K562 (cell line): Measurements from ENCODE around the gene KLHL29. TPM values are rescaled to one million over a fixed set of nuclear protein-coding genes. Genes with fewer than 3 reads are reported as not detected.

Experiments used
- ATAC-seq: fragments of 200-7000 bp; cut with Tn5 transposase; 3 replicates; pipeline ENCODE4 v1.9.1; 2020; ENCODE audit warnings: moderate library complexity
- BruUV-seq: library from RNA; stranded (reverse); fragments of 400-500 nt; replicated peaks from 2 replicates; lab custom pipeline; 2021; lab: Mats Ljungman, UMichigan
- CTCF ChIA-PET: fragments of 300-600 bp; formaldehyde crosslinking; extraction: SDS; loops from one replicate; lab custom pipeline; 2021; ENCODE audit warnings: low intra/inter-chr PET ratio; lab: Yijun Ruan, JAX
- POLR2A ChIA-PET: fragments of 300-600, 350-650 bp; sonication (Branson Sonifier 250); formaldehyde crosslinking; extraction: SDS; loops from one replicate; lab custom pipeline; 2021; ENCODE audit warnings: antibody characterized with exemption, inconsistent platforms; lab: Yijun Ruan, JAX
- DNase-seq, 4 experiments: peaks; one replicate each; pipeline versions ENCODE4 v3.0.0 to v3.0.0-alpha.2; 2011 to 2018; ENCODE audit warnings: low spot score in 3 of 4, mixed read lengths in 3 of 4; ENCODE audit errors: extremely low read depth in 1 of 4
- FAIRE-seq: peaks from 2 replicates; lab custom pipeline; 2011; peaks lifted over from hg19 to GRCh38; lab: Jason Lieb, UNC
- H2AFZ ChIP-seq: 2 replicates; pipeline ENCODE4 v1.6.0; 2011; ENCODE audit warnings: low read depth, low read length, control low read depth, inconsistent platforms
- H3K27ac ChIP-seq: fragments of 200-600 bp; 3 replicates; pipeline ENCODE4 v1.8.0; 2011; ENCODE audit warnings: low read depth, mild to moderate bottlenecking, control low read depth, inconsistent platforms, low read length, moderate library complexity, mixed read lengths; ENCODE audit errors: extremely low read depth
- H3K27me3 ChIP-seq, 2 experiments: fragments of 300-600 bp in 1 of 2; 2 replicates in 1 of 2; 3 replicates in 1 of 2; pipeline versions ENCODE4 v1.6.0 to v1.8.0; 2011; ENCODE audit warnings: inconsistent platforms in 2 of 2, low read length in 2 of 2, mild to moderate bottlenecking in 1 of 2, mixed read lengths in 1 of 2, moderate library complexity in 1 of 2; ENCODE audit not compliant: control insufficient read depth in 2 of 2, insufficient read depth in 2 of 2
- H3K36me3 ChIP-seq: fragments of 300-600 bp; 3 replicates; pipeline ENCODE4 v1.8.0; 2011; ENCODE audit warnings: mild to moderate bottlenecking, low read length, inconsistent platforms; ENCODE audit not compliant: control insufficient read depth, insufficient read depth
- H3K4me1 ChIP-seq, 2 experiments: fragments of 200-600 bp in 1 of 2; replicated peaks in 1 of 2; 2 replicates in 1 of 2; 3 replicates in 1 of 2; pipeline versions ENCODE4 v1.5.1 to v1.8.0; 2011; ENCODE audit warnings: inconsistent platforms in 2 of 2, low read length in 2 of 2, mild to moderate bottlenecking in 1 of 2, mixed read lengths in 1 of 2, moderate library complexity in 1 of 2; ENCODE audit not compliant: control insufficient read depth in 2 of 2, insufficient read depth in 2 of 2
- H3K4me2 ChIP-seq: 2 replicates; pipeline ENCODE4 v1.6.1; 2011; ENCODE audit warnings: low read length, control low read depth, inconsistent platforms, mixed read lengths; ENCODE audit not compliant: insufficient read depth
- H3K4me3 ChIP-seq: fragments of 200-600 bp; sonication (generic), shearing (Covaris generic); 2 replicates; pipeline ENCODE4 v1.5.1; 2016; ENCODE audit warnings: control low read depth, inconsistent platforms
- H3K79me2 ChIP-seq: fragments of 200-600 bp; 3 replicates; pipeline ENCODE4 v1.8.0; 2011; ENCODE audit warnings: low read length, inconsistent platforms; ENCODE audit not compliant: control insufficient read depth, insufficient read depth
- H3K9ac ChIP-seq, 2 experiments: 2 replicates each; pipeline versions ENCODE4 v1.6.0 to v1.6.1; 2011; ENCODE audit warnings: low read depth in 2 of 2, low read length in 2 of 2, control low read depth in 1 of 2, inconsistent platforms in 1 of 2, mild to moderate bottlenecking in 1 of 2, mixed read lengths in 1 of 2; ENCODE audit not compliant: insufficient read depth in 1 of 2
- H3K9me1 ChIP-seq: one replicate; pipeline ENCODE4 v1.6.0; 2011; ENCODE audit warnings: inconsistent platforms, mild to moderate bottlenecking, low read length, moderate library complexity; ENCODE audit not compliant: control insufficient read depth, insufficient read depth
- H3K9me3 ChIP-seq: replicated peaks from 2 replicates; pipeline ENCODE4 v1.5.1; 2011; ENCODE audit warnings: low read depth, low read length, inconsistent platforms; ENCODE audit not compliant: control insufficient read depth, insufficient read depth
- H4K20me1 ChIP-seq: replicated peaks from 2 replicates; pipeline ENCODE4 v1.6.1; 2011; ENCODE audit warnings: low read length, inconsistent platforms, mixed read lengths; ENCODE audit not compliant: control insufficient read depth, insufficient read depth
- ARID2 ChIP-seq: fragments of 450-650 bp; IDR thresholded peaks from 2 replicates; pipeline ENCODE4 v1.6.1; 2017; ENCODE audit warnings: antibody characterized with exemption, mild to moderate bottlenecking
- GATA2 ChIP-seq: sonication (generic); formaldehyde crosslinking; IDR thresholded peaks from 2 replicates; pipeline ENCODE4 v1.4.0; 2020; ENCODE audit warnings: mild to moderate bottlenecking, missing genetic modification reagents
- ILF3 ChIP-seq: fragments of 450-650 bp; IDR thresholded peaks from 2 replicates; pipeline ENCODE4 v1.6.1; 2018; ENCODE audit warnings: antibody characterized with exemption, mild to moderate bottlenecking, moderate library complexity, borderline replicate concordance
- NBN ChIP-seq: fragments of 450-650 bp; IDR thresholded peaks from 2 replicates; pipeline ENCODE4 v1.6.1; 2016; ENCODE audit warnings: low read depth, mild to moderate bottlenecking
- NCOA4 ChIP-seq: fragments of 450-650 bp; IDR thresholded peaks from 2 replicates; pipeline ENCODE4 v1.6.1; 2018; ENCODE audit warnings: mild to moderate bottlenecking; ENCODE audit not compliant: partially characterized antibody
- NFE2 ChIP-seq: IDR thresholded peaks from 2 replicates; pipeline ENCODE4 v1.6.1; 2014; ENCODE audit warnings: antibody characterized with exemption, low read depth
- RBBP5 ChIP-seq: fragments of 200-600 bp; sonication (generic); IDR thresholded peaks from 2 replicates; pipeline ENCODE4 v1.6.1; 2012; ENCODE audit warnings: borderline replicate concordance, mild to moderate bottlenecking, low read length, control low read depth, inconsistent platforms; ENCODE audit not compliant: insufficient read depth, poor library complexity, severe bottlenecking
- RFX5 ChIP-seq: IDR thresholded peaks from 2 replicates; pipeline ENCODE4 v1.6.1; 2011; ENCODE audit warnings: low read depth, mild to moderate bottlenecking, improper control_type of control experiment, low read length
- TEAD2 ChIP-seq: fragments of 450-650 bp; IDR thresholded peaks from 2 replicates; pipeline ENCODE4 v1.6.1; 2016; ENCODE audit warnings: missing genetic modification characterization, control low read depth, missing compliant biosample characterization
- THRA ChIP-seq: fragments of 450-650 bp; IDR thresholded peaks from 2 replicates; pipeline ENCODE4 v1.6.1; 2017; ENCODE audit warnings: mild to moderate bottlenecking, moderate library complexity
- ZNF12 ChIP-seq: sonication (generic); formaldehyde crosslinking; IDR thresholded peaks from 2 replicates; pipeline ENCODE4 v1.4.0; 2020; ENCODE audit warnings: mild to moderate bottlenecking, missing genetic modification reagents
- ZNF324 ChIP-seq: fragments of 250-450 bp; sonication (Bioruptor Pico); IDR thresholded peaks from 2 replicates; pipeline ENCODE4 v1.4.0; 2020; ENCODE audit warnings: mild to moderate bottlenecking
- ZNF707 ChIP-seq: fragments of 250-450 bp; sonication (Bioruptor Pico); conservative IDR thresholded peaks from 2 replicates; pipeline ENCODE4 v1.8.0; 2022; ENCODE audit warnings: inconsistent platforms, mild to moderate bottlenecking, moderate library complexity
- WGBS: fragments of 100-300 bp; shearing (Covaris generic); methylation state at CpG from one replicate; pipeline ENCODE4 v1.1.6; 2016; ENCODE audit warnings: low coverage, mixed read lengths; ENCODE audit not compliant: insufficient coverage; ENCODE audit errors: missing lambda C conversion rate; 5-methylcytosine and 5-hydroxymethylcytosine counted together
- in situ Hi-C: fragments of 300-500 bp; cut with MboI; formaldehyde crosslinking; loops from 4 replicates; pipeline ENCODE4 v1.15.0; 2018; ENCODE audit warnings: inconsistent platforms, mixed read lengths
- intact Hi-C: fragments of 100-400 bp; cut with micrococcal nuclease; formaldehyde crosslinking; loops from 2 replicates; pipeline ENCODE4 v1.14.2; 2022
- polyA plus RNA-seq, 8 experiments: library from polyadenylated mRNA; depleted of rRNA in 4 of 8; stranded (reverse) in 5 of 8; unstranded in 3 of 8; fragments of >200 nt; fragmentation: Nextera tagmentation in 2 of 8; fragmentation: Illumina TruSeq in 1 of 8; extraction: Ambion mirVana in 2 of 8; extraction: Trizol in 1 of 8; gene quantifications; 2 replicates each; pipeline versions ENCODE4 v1.2.1 to v1.2.3, GENCODE V29; 2011 to 2014; ENCODE audit warnings: inconsistent platforms in 1 of 8, missing spikeins in 1 of 8
- total RNA-seq, 7 experiments: library from RNA; depleted of rRNA in 6 of 7; stranded (reverse); fragments of >200 nt in 6 of 7; fragmentation: Illumina TruSeq in 2 of 7; extraction: Trizol in 2 of 7; gene quantifications; 2 replicates each; pipeline versions ENCODE4 v1.2.1 to v1.2.3, GENCODE V29; 2011 to 2021; ENCODE audit warnings: low replicate concordance in 1 of 7

KLHL29 gene
- total and polyA plus RNA-seq, 9 of the 15 experiments (the other 6 are each of a cell fraction or from before 2014, with no cell fraction given), result 0.03 to 0.31 (median 0.08) TPM; not detected in 1

DNA sequence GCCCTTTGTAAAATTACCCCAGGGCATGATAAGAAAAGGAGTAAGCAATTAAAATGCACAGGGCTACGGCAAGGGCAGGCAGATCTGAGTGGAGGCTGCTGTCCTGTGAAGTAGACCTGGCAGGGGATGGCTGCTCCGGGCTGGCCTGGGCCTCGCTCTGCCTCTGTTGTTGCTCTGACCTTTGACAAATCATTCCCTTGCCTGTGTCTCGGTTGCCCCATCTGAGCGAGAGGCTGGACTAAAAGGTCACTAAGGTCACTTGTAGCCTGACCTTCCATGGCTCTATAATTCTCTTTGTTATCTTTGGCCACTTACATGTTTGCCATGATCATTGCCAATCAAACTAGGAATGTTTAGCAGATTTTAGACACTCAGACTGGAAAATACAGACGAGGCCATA is 118.1 kb downstream of the KLHL29 start (continued):
- TF ChIP-seq THRA, result no peak
- no peak for TF ChIP-seq RFX5
- no peak for TF ChIP-seq ZNF707 (CRISPR knock-in tag)
- TF ChIP-seq NCOA4, result no peak
- no peak for TF ChIP-seq ZNF324 (CRISPR knock-in tag)
- no peak for TF ChIP-seq ARID2

GRCh38 chr2:23503682-23504081 is 118.7 kb downstream of the KLHL29 start:
- DNase-seq, result no peak
- no peak overlapping the region for H3K4me2 ChIP-seq
- peaks cover 32 to 91% of the 10 kb centered on the region in 2 experiments for H3K27me3 ChIP-seq
- no peaks in the 10 kb centered on the region for H3K9me3 ChIP-seq
- no peaks in the 10 kb centered on the region for H3K36me3 ChIP-seq
- intact Hi-C loops, result no loop called here
- H3K4me1 ChIP-seq, result no peaks in the 10 kb centered on the region
- in situ Hi-C loops, result no loop called here
- ChIA-PET CTCF (no interaction called here), POLR2A (interaction anchor here (0.6 kb wide), 1 partner anchor 855 kb away, joined by 3 read pairs; no protein-coding TSS in a partner anchor)
- no peak overlapping the region for H3K9ac ChIP-seq
- BruUV-seq, result no TSS peak
- H3K27ac ChIP-seq, result no peak overlapping the region
- FAIRE-seq, result no peak
- H3K9me1 ChIP-seq, result no peaks in the 10 kb centered on the region
- 0 out of 2 replicates have a peak, but pooled peaks cover 3% of the 10 kb centered on the region for H4K20me1 ChIP-seq
- 0% methylated on average over 5 of the region's 7 CpGs for WGBS
- H3K79me2 ChIP-seq, result no peaks in the 10 kb centered on the region
- H2AFZ ChIP-seq, result no peak overlapping the region
- no peak for ATAC-seq
- no peak overlapping the region for H3K4me3 ChIP-seq
- TF ChIP-seq GATA2 (CRISPR knock-in tag), result no peak
- TF ChIP-seq NFE2, result no peak
- TF ChIP-seq RBBP5, result no peak
- no peak for TF ChIP-seq ILF3
- no peak for TF ChIP-seq ZNF12
- no peak for TF ChIP-seq NBN
- TF ChIP-seq TEAD2, result no peak
